Vagina (tissue), 2 donors: ENCODE data around the gene CDC14B.

Experiments used
- CTCF ChIP-seq, 3 experiments: fragments of 450-650 bp in 2 of 3; fragments of 200-600 bp in 1 of 3; sonication (generic) in 1 of 3; IDR thresholded peaks; one replicate each; pipeline ENCODE4 v1.5.1; 2017 to 2019; ENCODE audit warnings: antibody characterized with exemption in 3 of 3, mild to moderate bottlenecking in 2 of 3, moderate library complexity in 2 of 3
- POLR2A ChIP-seq, 2 donors: fragments of 450-650 bp; IDR thresholded peaks; one replicate each; pipeline ENCODE4 v1.6.1; 2017; ENCODE audit warnings: antibody characterized with exemption in 2 of 2, mild to moderate bottlenecking in 2 of 2, moderate library complexity in 2 of 2

GRCh38 chr9:96464426-96464825, 155.2 kb downstream of the CDC14B start:
- no peak for TF ChIP-seq CTCF (IDR thresholded peaks at IDR 0.05)
- no peak for TF ChIP-seq POLR2A (IDR thresholded peaks at IDR 0.05)
